NCI-H1092 (cell line): ENCODE data around the gene UBTD1.
"Not testable (repeated sequence)": the region's sequence is repeated elsewhere in the genome, so short reads cannot be mapped to it uniquely, and the experiment has no call there.

ENCODE experiments used
- DNase-seq: peaks from one replicate; lab custom pipeline; 2025; lab: John Stamatoyannopoulos, UW

The UBTD1 gene, protein sequence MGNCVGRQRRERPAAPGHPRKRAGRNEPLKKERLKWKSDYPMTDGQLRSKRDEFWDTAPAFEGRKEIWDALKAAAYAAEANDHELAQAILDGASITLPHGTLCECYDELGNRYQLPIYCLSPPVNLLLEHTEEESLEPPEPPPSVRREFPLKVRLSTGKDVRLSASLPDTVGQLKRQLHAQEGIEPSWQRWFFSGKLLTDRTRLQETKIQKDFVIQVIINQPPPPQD

DNA sequence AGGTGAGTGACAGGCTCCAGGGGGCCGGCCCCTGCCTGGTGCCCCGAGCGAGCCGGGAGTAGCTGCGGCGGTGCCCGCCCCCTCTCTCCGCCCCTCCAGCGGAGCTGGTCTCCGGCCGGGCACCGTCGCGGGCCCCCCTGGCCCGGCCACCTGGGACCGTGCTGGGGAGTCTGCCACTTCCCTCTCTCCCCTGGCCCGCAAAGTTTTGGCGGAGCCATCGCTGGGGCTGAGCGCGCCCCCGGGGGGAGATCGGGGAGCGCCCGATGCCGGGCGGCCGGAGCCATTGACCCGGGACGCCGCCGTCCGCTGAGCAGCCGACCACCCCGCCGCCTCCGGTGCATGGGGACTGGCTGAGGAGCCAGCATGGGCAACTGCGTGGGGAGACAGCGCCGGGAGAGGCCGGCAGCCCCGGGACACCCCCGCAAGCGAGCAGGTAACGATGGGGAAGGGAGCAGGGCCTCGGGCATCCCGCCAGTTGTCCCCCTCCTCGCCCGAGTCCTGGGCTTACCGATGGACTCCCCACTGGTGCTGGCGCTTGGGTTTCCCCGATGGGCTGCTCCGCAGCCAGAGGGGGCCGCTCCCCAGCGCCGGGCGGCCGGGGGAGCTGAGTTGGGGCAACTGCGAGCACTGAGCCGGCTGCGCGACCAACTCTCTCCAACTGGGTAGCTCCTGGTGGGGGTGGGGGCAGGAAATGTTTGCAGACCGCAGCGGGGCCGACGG, at the start of gene UBTD1:
TSS of gene UBTD1 (plus strand) at position 84 of the 720 bp plus-strand sequence. CDS start at position 364, 280 bp downstream.
- no peak for DNase-seq

DNA sequence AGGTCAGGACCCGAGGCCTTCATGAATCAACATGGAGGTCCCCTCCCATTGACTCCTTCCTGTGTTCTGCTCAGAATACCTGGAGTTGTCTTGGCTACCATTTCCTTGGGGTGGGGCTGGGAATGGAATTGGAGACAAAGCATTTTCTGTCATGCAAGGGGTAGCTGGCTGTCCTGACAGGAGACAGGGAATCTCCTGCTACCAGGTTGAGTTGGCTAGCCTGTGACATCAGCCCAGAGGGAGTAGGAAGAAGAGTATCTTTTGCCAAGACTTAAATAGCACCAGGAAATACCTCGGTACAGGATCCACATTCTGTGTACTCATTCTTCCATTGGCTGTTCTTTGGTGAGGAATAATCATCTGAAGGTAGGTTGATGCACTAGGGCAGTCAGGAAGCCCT, 47.9 kb upstream of the UBTD1 start:
- no peak for DNase-seq

DNA sequence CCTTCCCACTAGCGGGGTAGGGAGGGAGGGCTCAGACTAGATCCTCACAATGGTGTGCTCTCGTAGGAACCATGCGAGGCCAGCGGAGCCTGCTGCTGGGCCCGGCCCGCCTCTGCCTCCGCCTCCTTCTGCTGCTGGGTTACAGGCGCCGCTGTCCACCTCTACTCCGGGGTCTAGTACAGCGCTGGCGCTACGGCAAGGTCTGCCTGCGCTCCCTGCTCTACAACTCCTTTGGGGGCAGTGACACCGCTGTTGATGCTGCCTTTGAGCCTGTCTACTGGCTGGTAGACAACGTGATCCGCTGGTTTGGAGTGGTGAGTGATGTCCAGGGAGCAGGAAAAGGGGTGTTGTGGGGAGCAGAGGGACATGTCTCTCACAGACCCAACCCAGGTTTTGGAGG, 47.1 kb upstream of the UBTD1 start:
- DNase-seq, result no peak

DNA sequence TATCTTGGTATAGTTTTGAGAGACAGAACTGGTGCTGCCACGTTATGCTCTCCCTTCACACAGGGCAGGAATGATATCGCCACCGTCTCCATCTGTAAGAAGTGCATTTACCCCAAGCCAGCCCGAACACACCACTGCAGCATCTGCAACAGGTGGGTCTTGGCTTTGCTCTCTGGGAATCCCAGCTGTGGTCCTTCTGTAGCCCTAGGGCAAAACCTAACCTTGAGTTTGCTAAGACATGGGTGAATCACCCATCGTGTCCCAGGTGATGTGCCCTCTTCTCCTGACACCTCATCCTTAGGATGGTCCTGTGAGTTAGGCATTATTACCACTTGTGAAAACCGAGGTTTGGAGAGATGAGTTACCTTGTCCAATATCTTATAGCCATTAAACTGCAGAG, 46.4 kb upstream of the UBTD1 start:
- DNase-seq, result no peak

DNA sequence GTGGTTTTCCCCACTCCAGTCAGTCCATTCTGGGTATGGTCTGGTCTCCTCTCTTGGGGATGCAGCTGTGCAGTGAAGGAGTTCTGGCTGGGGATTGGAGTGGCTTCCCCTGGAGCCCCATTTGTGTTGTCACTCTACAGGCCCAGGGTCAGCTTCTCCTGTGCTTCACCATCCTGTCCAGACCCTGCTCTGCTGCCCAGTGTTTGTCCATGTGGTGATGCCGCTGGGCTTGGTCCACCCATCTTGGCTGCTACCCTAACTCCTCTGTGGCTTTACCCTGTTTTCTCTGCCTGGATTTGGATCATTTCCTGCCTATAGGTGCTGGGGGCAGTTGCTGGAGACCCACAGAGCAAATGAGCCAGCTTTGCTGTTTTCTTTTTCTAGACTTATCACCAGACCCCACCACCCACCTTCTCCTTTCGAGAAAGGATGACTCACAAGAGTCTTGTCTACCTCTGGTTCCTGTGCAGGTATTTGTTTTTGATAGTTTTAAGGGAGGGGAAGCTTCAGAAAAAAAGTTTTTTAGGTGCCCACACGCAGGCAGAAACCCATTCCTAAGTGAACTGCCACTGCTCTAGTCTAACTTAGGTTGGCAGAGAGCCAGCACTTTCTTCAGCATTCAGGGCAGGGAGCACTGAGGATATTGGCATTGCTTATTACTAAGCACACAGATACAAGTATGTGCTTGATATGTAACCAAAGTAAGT, 44.2 kb upstream of the UBTD1 start:
- DNase-seq, result no peak

DNA sequence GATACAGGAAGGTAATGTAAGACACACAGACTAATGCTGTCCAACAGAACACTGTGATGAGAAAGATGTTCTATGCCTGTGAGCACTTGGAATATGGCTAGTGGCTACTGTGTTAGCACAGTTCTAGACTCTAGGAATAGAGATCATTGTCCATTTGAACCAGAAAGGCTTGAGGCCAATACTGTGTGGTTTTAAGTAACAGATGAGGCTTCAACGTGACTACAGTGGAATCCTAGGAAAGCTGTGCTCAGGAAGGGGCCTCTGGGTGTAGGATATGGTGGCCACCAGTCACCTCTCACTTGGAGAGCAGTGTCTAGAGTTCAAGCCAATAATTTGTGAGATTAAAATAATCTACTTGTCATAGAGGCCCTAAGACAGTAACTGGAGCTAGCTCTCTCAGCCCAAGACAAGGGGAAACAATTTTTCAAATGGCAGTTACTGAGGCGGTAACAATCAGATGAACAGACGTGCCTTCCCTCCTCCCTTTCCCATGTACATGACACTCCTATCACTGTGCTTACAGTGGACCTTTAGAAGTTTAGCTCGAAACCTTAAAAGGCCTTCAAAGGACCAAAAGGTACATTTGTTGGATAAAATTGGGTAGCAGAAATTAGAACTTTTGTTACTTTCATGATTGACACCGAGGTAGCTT, 42.6 kb upstream of the UBTD1 start:
- DNase-seq, result no peak

DNA sequence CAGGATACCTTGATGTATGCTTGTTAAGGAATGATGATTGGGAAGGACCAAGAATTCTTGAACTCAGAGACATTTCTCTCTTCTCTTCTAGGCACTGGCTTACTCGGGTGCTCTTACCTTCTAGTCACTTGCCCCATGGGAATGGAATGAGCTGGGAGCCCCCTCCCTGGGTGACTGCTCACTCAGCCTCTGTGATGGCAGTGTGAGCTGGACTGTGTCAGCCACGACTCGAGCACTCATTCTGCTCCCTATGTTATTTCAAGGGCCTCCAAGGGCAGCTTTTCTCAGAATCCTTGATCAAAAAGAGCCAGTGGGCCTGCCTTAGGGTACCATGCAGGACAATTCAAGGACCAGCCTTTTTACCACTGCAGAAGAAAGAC, 42.0 kb upstream of the UBTD1 start:
- DNase-seq, result no peak

DNA sequence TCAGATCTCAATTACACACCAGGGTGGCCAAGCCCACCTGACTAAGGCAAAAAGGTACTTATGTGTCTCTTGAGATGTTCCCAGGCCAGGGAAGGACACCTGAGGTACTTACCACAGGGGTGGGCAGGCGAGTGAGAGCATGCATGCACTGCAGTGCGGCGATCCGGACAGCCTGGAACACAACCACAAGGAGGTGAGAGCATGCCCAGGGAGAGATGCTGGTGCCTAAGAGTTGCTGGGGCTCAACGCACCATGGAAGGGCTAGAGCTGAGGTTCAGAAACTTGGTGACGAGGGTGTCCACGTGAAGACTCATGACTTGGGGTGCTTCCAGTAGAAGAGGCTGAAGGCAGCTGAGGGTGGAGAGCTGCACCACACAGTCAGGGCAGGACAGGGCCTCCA, 39.6 kb upstream of the UBTD1 start:
- no peak for DNase-seq

DNA sequence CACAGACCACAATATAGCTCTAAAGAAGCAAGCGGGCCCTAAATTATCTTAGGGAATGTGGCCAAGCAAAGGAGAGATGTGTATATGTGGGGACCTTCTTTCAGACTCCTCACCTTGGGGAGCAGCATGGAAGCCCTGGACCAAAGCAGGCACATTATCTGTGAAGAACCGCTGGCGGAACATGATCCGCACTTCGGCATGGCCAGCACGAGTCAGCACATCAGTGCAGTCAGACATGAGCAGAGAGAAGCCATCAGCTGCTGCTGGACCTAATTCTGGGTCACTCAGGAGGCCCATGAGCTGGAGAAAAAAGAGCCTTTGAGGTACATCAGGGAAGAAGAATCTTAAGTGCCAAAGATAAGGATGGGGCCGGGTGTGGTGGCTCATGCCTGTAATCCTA, 38.8 kb upstream of the UBTD1 start:
- DNase-seq, result no peak

DNA sequence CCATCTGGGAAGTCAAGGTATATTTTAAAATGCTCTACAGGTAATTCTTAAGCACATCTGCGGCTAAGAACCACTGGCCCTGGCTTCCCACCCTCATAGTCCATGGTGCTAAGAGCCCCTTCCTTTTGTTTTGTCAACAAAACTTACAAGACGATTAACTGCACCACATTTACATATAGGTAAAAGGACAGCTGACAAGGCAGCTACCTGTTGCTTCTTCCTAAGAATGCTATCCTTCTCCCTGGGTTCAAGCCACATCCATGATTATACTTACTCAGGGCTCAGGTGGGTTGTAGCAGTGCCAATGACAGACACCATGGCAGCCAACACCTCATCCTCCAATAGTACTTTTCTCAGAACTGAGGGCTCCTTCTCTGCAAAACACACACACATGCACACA, 36.4 kb upstream of the UBTD1 start:
- no peak for DNase-seq

DNA sequence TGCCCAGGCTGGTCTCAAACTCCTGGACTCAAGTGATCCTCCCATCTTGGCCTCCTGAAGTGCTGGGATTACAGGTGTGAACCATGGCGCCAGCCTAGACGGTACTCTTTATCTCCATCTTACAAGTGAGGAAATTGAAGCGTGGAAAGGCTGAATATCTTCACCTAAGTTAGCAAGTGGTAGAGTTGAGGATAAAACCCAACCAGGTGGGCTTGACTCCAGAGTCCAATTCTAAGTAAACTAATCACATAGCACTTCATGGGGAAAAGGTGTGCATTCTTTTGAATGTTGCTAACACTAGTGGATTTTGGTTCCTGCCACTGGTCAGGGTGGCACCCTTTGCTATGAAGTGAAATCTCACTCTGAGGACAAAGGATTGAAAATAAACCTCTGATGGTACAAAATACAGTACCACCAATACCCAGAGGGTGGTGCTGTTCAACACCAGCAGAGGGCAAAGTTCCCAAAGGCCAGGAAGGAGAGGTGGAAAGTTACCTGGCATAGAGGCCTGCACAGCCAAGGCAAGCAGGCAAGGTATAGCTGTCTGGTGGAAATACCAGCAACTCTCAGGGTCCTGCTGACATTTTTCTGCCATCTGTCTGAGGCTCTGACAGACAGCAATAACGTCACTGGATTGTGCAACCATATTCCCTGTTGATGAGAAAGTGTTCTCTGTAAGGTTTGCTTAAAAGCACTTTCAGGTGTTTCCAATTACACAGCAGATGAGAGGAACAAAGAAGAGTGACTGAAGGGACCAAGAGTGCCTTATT, 35.2 kb upstream of the UBTD1 start:
- DNase-seq, result peak; percentile 4

DNA sequence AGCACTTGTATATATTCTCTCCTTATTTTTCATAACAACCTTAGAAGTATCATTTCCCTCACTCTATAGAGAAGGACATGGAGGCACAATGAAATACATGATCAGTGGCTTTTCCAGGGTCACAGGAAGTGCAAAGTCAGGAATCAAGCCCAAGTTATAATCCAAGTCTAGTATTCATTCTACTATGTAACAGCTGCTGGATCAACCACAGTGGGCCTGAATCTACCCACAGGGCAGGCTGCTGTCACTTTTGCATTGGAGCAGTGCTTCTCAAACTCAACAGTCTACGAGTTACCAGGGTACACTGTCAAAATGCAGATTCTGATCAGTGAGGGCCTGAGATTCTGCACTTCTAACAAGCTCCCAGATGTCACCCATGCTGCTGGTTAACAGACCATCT, 34.5 kb upstream of the UBTD1 start:
- no peak for DNase-seq

DNA sequence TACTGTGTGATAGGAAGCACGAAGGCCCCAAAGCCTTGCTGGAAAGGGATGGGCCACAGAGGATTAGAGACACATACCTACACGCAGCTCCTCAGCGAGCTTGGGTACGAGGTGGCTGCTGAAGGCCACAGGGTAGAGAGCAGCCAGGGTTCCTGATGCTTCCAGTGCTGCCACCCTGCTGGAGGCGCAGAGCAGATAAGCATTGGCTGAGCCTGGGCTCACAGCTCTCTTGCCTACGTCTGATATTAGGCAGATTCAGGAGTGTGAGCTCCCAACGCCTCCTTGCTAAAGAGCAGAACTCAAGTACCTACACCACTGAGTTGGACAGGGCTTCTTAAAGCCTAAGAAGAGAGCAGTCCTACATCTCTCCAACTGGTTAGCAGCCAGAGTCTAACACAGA, 32.7 kb upstream of the UBTD1 start:
- no peak for DNase-seq

DNA sequence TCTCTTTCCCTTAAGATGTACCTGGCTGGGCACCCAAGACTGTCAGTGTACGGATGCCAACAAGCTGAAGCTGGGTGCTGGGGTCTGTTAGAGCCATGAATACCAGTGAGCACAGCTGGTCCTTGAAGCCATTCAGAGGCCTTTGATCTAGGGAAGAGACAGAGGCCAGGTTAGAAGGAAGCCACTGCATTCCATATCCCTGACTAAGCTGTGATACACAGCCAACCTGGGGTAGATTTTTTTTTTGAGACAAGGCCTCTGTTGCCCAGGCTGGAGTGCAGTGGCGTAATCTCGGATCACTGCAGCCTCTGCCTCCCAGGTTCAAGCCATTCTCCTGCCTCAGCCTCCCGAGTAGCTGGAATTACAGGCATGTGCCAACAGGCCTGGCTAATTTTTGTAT, 32.0 kb upstream of the UBTD1 start:
- DNase-seq, result no peak

DNA sequence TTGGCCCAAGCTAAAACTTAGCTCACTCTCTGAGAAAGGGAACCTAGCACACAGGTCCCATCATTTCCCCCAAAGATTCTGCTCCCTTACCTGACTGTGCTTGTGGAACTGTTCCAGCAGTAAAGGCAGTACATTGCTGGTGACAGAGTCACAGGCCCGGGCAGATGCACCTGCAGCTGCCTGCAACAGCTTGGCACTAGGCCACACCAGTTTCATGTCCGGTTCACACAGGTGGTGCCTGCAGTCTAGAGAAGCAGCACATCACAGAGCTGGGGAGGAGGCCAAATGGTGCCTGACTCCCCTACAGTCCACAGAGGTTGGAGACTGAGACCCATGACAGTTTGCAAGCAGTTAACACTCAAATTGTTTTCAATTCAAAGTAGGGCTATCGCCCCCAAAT, 30.6 kb upstream of the UBTD1 start:
- DNase-seq, result no peak

DNA sequence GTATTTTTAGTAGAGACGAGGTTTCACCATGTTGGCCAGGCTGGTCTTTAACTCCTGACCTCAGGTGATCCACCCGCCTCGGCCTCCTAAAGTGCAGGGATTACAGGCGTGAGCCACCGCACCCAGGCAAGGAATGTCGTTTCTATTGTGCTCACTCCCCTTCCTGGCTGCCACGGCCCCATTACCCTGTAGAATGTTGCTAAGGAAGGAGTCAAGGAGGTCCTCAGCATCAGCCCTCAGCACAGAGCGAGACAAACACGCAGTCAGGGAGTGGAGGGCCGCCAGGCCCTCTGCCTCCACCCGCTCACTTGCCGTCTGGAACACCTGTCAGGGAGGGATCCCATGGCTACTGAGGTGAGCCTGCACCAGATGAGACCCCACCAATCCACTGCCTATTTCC, 29.9 kb upstream of the UBTD1 start:
- DNase-seq, result not testable (repeated sequence)

DNA sequence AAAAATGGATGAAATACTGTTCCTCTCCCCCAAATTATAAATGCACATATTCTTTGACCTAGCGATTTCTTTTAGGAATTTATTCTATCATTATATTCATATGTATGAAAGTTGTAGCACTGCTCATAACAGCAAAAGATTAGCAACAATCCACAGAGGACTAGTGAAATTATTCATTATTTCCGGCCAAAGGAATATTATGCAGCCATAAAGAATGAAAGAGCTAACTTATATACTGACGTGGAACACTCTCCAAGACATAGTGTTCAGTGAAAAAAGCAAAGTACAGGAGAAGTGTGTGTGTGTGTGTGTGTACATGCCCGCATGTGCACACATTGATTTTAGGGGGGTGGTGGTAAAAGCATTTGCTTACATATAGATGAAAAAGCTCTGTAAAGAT, 23.8 kb upstream of the UBTD1 start:
- no peak for DNase-seq

DNA sequence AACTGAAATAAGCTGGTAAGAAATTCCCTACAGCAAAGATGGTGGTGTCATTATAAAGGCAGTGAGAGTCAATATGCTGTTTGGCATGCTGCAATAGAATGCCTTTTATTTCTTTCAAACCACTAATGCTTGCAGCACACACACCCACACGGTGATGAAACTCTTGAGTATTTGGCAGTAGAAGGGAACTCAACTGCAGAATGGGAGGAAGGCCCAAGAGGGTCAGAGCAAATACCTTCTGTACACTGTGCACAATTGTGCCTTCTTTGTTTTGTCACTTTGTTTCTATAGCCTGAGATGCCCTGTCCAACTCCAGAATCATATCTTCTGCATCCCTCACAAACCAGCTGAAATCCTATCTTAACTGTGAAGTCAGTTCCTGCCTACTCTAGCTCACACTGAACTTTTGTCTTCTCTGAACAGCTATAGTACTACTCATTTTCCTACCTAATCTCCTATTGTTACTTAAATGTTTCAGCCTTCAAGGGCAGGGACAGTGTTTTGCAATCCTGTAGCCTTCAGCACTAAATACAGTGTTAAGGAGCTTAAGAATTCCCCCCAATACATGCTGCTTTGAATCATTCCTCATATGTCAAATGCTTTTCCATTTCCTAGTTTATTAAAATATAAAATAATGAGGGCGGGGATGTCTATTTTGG, 22.7 kb upstream of the UBTD1 start:
- DNase-seq, result no peak

DNA sequence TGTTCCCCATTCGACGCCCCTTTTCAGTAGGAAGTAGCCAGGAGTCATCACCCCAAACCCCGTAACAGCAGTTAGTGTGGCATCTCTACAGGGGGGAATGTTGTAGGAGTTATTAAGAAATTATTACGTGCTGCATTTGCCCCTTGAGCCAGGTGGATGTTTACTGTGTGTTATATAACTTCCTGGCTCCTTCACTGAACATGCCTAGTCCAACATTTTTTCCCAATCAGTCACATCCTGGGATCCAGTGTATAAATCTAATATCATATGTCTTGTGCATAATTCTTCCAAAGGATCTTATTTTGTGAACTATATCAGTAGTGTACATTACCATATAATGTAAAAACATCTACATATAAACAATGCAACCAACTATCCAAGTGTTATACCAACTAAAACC, 19.3 kb upstream of the UBTD1 start:
- not testable (repeated sequence) for DNase-seq

DNA sequence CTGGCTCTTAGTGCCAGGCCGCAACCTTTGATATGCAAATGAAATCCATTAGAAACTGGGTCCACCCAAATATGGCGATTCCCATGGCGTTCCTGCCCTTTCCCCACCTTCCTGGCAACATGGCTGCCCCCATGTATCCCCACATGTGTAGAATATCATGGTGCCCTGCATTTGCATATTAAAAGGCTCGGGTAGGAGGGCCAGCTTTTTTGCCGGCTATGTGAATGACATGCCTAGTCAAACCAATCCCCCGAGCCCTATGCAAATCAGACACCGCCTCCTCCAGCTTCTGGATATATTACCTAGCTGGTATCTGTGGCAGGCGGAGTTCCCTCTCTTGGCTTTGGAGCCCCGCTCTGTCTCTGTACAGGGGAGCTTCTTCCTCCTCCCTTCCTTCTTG, 18.8 kb upstream of the UBTD1 start:
- DNase-seq, result no peak

DNA sequence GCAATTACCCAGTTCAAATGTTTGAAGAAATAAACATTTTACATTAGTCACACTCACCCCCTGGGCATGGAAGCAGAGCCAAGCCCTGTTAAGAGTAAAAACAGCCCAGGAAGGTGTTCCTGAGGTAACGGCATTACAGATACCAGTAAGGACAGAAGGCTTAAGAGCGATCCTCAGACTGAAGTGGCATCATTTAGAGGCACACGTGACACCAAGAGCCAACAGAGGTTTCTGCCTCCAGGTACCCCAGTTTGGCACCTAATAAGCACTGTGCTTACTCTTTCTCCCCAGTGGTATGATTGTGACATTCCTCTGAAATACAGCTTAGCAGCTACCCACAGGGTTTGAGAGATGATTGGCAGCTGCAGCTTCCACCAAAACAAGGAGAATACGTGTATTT, 17.7 kb upstream of the UBTD1 start:
- DNase-seq, result no peak

DNA sequence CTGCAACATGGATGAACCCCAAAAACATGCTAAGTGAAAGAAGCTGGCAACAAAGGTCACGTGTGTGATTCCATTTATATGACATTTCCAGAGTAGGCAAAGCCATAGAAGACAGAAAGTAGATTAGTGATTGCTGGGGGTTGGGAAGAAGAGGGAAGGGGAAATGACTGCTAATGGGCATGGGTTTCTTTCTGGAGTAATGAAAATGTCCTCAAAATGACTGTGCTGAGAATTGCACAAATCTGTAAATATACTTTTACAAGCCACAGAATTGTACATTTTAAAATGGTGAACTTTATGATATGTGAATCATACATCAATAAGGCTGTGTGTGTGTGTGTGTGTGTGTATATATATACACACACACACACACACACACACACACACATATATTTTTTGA, 16.3 kb upstream of the UBTD1 start:
- DNase-seq, result no peak
